UCSD-AML1 (cell line): Measurements from ENCODE around the gene RPL36AL.
"Not testable (repeated sequence)": the region's sequence is repeated elsewhere in the genome, so short reads cannot be mapped to it uniquely, and the experiment has no call there.

Experiments
- DNase-seq: peaks from one replicate; lab custom pipeline; 2025; ENCODE audit not compliant: unreplicated experiment; lab: John Stamatoyannopoulos, UW

RPL36AL gene

DNA sequence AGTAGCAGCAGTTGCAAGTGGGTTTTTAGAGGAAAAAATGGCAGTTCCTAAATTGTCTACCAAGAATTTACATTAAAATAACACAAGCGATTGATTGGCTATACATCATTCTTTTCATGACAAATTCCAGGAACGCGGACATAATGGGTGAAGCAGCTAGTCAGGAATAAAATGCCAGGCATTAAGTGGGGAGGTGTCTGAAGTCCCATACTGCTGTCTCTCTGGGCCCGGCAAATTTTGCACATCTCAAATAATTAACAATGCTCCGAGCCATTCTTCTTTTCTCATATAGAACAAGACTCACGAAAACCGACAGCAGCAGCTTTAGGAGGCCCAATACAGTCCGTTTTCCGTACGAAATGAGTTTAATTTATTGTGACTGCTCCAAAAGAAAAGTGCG is 696 bp downstream of the RPL36AL start:
- DNase-seq, result no peak

- not testable (repeated sequence) for DNase-seq
Measured at GRCh38 chr14:49619273-49619672, 1.2 kb downstream of the RPL36AL start.

- DNase-seq, result no peak
Measured at GRCh38 chr14:49617852-49618519, 2.4 kb downstream of the RPL36AL start.

DNA sequence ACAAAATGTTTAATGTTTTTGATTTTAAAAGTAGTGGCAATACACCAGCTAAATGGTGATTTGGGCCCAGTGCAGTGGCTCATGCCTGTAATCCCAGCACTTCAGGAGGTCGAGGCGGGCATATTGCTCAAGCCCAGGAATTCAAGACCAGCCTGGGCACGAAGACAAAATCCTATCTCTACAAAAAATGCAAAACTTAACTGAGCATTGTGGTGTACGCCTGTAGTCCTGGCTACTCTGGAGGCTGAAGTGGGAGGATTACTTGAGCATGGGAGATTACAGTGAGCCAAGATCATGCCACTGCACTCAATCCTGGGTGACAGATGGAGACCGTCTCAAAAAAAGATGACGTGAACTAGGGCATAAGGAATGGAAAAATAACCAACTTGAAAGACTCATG is 4.7 kb downstream of the RPL36AL start:
- DNase-seq, result no peak

GRCh38 chr14:49614196-49614595 is 6.2 kb downstream of the RPL36AL start:
- no peak for DNase-seq

- DNase-seq, result no peak
Measured at GRCh38 chr14:49612671-49613070, 7.8 kb downstream of the RPL36AL start.

DNA sequence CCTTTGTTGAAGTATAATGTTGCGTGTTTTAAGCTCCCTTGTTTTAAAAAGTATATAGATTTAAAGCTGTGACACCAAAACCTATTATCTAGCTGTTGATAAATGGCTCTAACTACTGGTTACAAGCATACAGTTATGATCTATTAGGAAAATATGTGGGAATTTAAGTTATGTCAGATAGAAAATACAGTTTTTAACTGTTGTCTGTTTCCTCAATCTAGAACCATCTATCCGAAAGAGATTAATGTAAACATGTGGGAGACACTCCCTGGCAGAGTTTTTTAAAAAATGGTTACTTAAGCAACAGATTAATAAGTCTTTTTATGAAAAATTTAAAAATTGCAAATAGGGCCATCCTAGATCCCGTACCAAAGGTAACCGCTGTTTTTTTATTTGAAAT is 8.2 kb downstream of the RPL36AL start:
- DNase-seq, result no peak

DNA sequence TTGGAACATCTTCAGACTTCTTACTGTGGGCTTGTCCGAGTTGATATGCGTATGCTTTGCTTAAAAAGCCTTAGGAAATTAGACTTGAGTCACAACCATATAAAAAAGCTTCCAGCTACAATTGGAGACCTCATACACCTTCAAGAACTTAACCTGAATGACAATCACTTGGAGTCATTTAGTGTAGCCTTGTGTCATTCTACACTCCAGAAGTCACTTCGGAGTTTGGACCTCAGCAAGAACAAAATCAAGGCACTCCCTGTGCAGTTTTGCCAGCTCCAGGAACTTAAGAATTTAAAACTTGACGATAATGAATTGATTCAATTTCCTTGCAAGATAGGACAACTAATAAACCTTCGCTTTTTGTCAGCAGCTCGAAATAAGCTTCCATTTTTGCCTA is 12.8 kb downstream of the RPL36AL start:
- DNase-seq, result no peak

GRCh38 chr14:49598485-49599300 is 21.7 kb downstream of the RPL36AL start, which contains the start of gene LRR1:
Gene LRR1, plus strand, starts transcription at chr14:49598940. Its CDS starts 81 bp downstream, at chr14:49599021.
- peak; percentile 86 for DNase-seq

DNA sequence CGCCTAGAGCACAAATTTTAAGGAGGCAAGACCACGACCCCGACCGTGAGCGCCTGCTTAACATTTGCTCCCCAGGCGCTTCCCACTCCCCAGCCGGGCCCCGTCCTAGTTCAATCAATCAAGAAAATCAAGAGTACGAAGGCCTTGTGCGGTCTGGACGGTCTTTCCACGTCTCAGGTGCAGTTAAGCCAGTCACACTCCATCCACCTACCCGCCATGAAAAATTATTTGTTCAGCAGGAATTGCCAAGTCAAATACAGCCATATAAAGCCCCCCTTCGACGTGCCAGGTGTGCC is 22.3 kb downstream of the RPL36AL start:
- no peak for DNase-seq

DNA sequence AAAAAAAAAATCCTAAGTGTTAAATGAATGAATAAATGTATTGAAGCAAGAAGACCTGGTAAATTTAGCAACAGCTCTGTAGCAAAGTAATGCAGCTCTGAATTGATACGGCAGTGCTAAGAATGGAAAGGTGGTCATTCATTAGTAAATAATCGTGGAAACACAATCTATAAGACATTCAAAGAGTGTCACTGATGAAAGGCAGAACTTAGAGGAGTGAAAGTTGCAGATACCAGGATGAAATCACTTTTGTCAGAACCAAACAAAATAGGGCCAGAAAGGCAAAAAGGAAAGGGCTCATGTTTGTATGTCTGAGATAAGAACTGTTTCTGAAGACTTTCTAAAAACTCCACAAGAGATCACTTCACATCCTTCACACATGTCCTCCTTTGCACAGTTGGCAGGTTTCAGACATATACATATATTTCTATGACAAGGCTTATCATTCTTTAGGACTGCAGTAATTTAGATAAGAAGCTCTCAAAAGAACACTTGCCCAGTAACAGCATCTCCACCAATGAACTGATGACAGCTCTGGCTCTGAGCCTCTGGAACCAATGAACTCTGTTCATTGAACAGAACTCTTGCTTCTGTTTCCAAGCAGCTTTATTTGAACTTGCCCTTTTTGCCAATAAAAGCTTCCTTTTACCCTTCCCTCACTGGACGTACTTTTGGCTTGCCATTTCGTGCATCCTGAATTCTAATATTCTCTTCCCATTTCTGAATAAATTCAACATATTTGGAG is 25.9 kb downstream of the RPL36AL start:
- DNase-seq, result no peak

- no peak for DNase-seq
Measured at GRCh38 chr14:49593016-49593415, 27.4 kb downstream of the RPL36AL start.

DNA sequence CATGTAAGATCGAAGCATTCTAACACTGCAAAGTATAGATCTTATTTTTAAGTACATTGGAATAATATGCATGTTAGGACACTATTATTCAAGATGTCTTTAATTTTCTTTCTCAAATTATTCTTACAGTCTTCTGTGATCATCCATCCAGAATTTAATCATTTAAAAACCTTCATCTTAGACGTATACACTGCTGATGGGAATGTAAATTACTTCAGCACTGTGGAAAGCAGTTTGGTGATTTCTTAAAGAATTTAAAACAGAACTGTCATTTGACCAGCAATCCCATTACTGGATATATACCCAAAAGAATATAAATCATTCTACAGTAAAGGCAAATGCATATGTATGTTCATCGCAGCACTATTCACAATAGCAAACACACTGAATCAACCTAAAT is 31.0 kb downstream of the RPL36AL start:
- DNase-seq, result no peak

DNA sequence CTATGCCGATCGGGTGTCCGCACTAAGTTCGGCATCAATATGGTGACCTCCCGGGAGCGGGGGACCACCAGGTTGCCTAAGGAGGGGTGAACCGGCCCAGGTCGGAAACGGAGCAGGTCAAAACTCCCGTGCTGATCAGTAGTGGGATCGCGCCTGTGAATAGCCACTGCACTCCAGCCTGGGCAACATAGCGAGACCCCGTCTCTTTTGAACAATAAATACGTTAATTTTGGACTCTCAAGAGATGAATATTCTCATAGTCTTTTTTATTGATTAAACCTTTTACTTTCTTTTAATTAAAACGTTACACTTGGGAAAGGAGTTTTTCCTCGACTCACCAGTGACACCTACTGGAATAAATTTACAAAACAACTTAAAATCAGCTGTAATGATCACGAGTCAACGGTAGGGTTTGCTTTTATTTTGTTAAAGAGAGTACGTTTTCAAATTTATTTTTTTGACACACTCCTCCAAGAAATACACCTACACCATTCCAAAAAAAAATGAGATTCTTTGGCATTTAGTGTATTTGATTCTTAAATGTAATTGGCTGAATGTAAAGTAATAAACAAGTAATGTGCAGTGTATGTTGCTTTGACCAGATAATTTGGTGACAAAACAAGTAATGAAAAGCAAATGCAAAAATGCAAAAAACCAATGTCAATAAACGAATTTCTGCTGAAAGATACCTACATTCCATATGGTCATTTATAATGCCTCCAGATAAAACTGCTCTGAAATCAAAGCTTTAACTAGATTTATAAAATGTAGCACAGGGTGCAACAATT is 33.6 kb downstream of the RPL36AL start:
- peak; percentile 72 for DNase-seq

DNA sequence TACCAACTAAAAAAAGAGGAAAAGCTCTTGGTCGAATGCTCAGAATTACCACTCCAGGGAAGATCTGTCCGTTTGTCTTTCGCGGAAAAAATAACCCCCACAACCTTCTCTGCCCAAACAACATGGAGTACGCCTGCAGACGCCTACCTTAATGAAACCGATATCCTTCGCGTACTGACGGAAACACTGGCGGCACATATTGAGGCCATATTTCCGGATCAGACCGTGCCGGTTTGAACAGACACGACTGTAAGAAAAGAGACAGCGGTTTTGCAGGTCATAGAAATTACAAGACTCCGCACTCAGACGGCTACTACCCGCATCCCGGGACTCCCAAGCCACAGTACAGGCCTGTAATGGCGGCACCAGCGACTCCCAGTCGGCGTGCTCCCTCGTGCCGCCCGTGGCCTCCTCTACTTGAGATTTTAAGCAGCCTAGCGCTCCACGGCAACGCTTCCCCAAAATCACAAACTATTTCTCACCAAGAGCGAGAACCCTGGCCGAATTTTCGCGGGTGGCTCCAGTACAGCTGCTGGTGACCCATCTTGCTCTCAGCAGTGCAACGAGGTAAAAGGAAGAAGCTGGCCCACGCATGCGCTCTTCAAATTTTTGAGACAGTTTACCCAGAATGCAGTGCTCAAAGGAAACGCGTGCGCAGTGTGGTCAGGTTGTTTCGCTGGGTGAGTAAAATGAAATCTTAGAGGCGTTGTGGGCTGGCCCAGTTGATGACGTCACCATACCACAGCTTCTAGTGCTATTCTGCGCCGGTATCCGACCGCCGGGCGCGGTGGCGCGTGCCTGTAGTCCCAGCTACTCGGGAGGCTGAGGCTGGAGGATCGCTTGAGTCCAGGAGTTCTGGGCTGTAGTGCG is 34.4 kb downstream of the RPL36AL start, which contains the start of gene RPS29:
RPS29 (minus strand) TSS at position 578 of the 870 bp plus-strand sequence; CDS start at position 544, 34 bp downstream.
- DNase-seq, result peak; percentile 99

DNA sequence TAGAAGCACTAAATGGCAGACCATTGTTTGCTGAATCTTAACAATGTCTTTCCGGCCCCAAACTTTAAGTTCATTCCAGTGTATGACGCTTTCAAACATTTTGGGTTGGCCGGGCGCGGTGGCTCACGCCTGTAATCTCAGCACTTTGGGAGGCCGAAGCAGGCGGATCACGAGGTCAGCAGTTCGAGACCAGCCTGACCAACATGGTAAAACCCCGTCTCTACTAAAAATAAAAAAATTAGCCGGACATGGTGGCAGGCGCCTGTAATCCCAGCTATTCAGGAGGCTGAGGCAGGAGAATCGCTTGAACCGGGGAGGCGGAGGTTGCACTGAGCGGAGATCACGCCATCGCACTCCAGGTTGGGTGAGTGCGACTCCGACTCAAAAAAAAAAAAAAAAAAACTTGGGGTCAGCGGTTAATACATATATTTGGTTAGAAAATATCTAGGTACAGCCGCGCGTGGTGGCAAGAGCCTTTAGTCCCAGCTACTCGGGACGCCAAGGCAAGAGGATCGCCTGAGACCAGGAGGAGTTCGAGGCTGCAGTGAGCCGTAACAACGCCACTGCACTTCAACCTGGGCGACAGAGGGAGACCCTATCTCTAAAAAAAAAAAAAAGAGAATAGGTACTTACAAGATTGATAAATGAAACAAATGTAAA is 35.3 kb downstream of the RPL36AL start:
- peak; percentile 13 for DNase-seq

GRCh38 chr14:49584058-49584457 is 36.4 kb downstream of the RPL36AL start:
- DNase-seq, result no peak

DNA sequence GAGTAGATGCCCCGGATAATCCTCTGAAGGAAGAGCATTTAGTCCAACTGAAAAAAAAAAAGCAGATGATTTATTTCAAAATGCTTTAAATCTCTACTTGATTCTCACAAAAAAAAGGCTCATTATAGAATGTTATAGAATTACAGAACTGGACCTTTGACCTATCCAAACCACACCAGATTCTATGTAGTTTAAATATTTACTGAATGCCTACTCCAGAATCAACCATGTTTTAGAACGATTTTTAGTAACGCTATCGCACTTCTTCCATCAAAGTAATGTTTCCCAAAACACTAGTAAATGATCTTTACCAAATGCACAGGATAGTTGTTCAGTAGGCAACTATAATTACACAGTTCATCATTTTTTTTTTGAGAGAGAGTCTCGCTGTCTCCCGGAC is 36.8 kb downstream of the RPL36AL start:
- DNase-seq, result no peak

DNA sequence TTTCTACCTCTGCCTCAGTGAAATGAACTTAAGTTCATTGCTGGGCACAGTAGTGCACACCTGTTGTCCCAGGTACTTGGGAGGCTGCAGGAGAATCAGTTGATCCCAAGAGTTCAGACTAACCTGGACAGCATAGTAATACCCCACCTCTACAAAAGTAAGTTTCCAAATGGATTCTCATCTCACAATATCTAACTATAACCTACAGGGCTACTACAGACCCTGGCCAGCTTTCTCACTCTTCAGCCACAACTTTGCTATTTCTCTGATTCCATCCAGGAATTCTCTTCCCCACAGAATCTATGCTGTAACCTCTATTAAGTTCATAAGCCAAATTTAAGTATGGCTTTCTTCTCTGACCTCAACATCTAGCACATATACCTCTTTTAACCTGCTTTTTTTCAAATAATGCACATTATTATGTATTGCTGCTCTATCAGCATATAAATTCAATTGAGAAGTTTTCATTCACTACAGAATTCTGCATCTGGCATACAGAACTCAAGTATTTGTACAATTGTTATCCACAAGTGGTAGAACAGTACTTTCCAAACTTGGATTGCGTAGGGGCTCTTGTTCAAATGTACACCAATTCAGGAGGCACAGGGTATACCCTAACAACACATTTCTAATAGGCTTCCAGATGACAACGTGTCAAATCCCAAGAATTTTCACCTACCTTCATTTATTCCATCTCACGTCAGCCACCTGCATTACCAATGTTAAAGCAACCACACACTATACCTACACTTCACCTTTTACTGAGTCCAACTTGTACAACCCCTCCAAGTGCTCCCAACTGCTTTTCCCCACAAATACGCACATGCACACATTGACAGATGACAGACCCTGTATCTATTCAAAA is 38.1 kb downstream of the RPL36AL start:
- no peak for DNase-seq
